C1 segment of cervical spinal cord (tissue), 14 donors: ENCODE results near the gene MAP3K4.

ENCODE experiments used
- DNase-seq, 14 donors: peaks; one replicate each; lab custom pipeline; 2025; lab: John Stamatoyannopoulos, UW

MAP3K4 gene

GRCh38 chr6:161038229-161039031, 46.9 kb downstream of the MAP3K4 start:
- peak in 2 of 14 donors; percentile 12 to 34 for DNase-seq

GRCh38 chr6:161041274-161041673, 49.7 kb downstream of the MAP3K4 start:
- DNase-seq: no peak

GRCh38 chr6:161044335-161044734, 52.8 kb downstream of the MAP3K4 start:
- no peak for DNase-seq

- DNase-seq: no peak
Measured at GRCh38 chr6:161048641-161049040, 57.1 kb downstream of the MAP3K4 start.

- no peak for DNase-seq
Measured at GRCh38 chr6:161050134-161050765, 58.7 kb downstream of the MAP3K4 start.

- no peak for DNase-seq
Measured at GRCh38 chr6:161053103-161053502, 61.5 kb downstream of the MAP3K4 start.

GRCh38 chr6:161054876-161055275, 63.3 kb downstream of the MAP3K4 start:
- no peak for DNase-seq

- DNase-seq: no peak
Measured at GRCh38 chr6:161056451-161056850, 64.9 kb downstream of the MAP3K4 start.

GRCh38 chr6:161057103-161058091, 65.8 kb downstream of the MAP3K4 start:
- no peak for DNase-seq

GRCh38 chr6:161058741-161059140, 67.2 kb downstream of the MAP3K4 start:
- DNase-seq: no peak

GRCh38 chr6:161061576-161061975, 70.0 kb downstream of the MAP3K4 start:
- no peak for DNase-seq

- no peak for DNase-seq
Measured at GRCh38 chr6:161064915-161065314, 73.3 kb downstream of the MAP3K4 start.

- DNase-seq: no peak
Measured at GRCh38 chr6:161066511-161066910, 74.9 kb downstream of the MAP3K4 start.

GRCh38 chr6:161067749-161068148, 76.2 kb downstream of the MAP3K4 start:
- DNase-seq: no peak

GRCh38 chr6:161068321-161068741, 76.8 kb downstream of the MAP3K4 start:
- no peak for DNase-seq

GRCh38 chr6:161073930-161074329, 82.4 kb downstream of the MAP3K4 start:
- DNase-seq: no peak

GRCh38 chr6:161074496-161075121, 83.0 kb downstream of the MAP3K4 start:
- DNase-seq: no peak

GRCh38 chr6:161076181-161076677, 84.7 kb downstream of the MAP3K4 start:
- DNase-seq: no peak

GRCh38 chr6:161079566-161080262, 88.1 kb downstream of the MAP3K4 start:
- no peak for DNase-seq

- DNase-seq: no peak
Measured at GRCh38 chr6:161080263-161080970, 88.8 kb downstream of the MAP3K4 start.
